ENCODE results near the gene LARP4. TPM values are rescaled to one million over a fixed set of nuclear protein-coding genes. Genes with fewer than 3 reads are reported as not detected.

The LARP4 gene
- total RNA-seq, 3 donors from 2014 or later = 42.1 to 71.7 (median 53.1) TPM

- no peak overlapping the region for H3K4me3 ChIP-seq
- DNase-seq = no peak
- H3K9me3 ChIP-seq = no peaks in the 10 kb centered on the region
- H3K36me3 ChIP-seq (ENCODE audit: low read depth) = no peaks in the 10 kb centered on the region
- no peak for ATAC-seq
- peaks cover 35% of the 10 kb centered on the region for H3K4me1 ChIP-seq (ENCODE audit: low read depth)
- intact Hi-C loops (cut with DNase I, micrococcal nuclease) = no loop called here
- no peak for TF ChIP-seq CTCF (IDR thresholded peaks at IDR 0.05)
Observed at GRCh38 chr12:50506753-50507473, 106.2 kb downstream of the LARP4 start.

DNA sequence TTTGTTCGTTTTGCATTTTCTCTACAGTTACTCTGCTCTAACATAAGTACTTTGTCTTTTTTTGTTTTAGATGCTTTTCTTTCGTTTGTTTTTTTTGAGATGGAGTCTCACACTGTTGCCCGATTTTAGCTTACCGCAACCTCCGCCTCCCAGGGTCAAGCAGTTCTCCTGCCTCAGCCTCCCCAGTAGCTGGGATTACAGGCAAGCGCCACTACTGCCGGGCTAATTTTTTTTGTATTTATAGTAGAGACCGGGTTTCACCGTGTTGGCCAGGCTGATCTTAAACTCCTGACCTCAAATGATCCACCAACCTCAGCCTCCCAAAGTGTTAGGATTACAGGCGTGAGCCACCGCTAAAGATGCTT is 106.8 kb downstream of the LARP4 start:
- H3K4me1 ChIP-seq (ENCODE audit: low read depth) = peaks cover 35% of the 10 kb centered on the region
- no peaks in the 10 kb centered on the region for H3K36me3 ChIP-seq (ENCODE audit: low read depth)
- intact Hi-C loops (cut with DNase I, micrococcal nuclease) = no loop called here
- no peak for ATAC-seq
- H3K9me3 ChIP-seq = no peaks in the 10 kb centered on the region
- no peak for TF ChIP-seq CTCF (IDR thresholded peaks at IDR 0.05)
- no peak overlapping the region for H3K4me3 ChIP-seq
- DNase-seq = no peak

DNA sequence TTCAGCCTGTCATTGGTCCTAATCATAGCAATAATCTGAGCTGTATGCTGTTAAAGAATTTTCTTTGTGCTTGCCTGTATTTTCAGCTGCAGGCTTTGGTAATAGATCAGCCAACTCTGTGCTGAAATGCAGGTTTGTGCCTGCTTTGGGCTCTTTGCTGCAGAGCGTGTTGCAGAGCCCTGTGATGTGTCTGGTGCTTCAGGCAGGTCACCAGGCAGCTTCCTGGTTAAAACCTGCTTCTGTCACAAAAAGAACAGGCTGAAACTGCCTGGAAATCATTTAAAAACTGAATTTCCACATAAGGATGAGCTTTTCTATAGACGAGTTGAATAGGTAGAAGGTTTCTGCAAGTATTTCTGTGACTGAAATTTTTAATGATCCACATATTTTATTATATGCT is 107.2 kb downstream of the LARP4 start:
- DNase-seq (no peak), ATAC-seq (no peak)
- Histone ChIP-seq H3K4me3 (no peak overlapping the region), H3K9me3 (no peaks in the 10 kb centered on the region), H3K4me1 (ENCODE audit: low read depth) (peaks cover 35% of the 10 kb centered on the region), H3K36me3 (ENCODE audit: low read depth) (no peaks in the 10 kb centered on the region)
- intact Hi-C loops (cut with DNase I, micrococcal nuclease) = no loop called here
- no peak for TF ChIP-seq CTCF (IDR thresholded peaks at IDR 0.05)

DNA sequence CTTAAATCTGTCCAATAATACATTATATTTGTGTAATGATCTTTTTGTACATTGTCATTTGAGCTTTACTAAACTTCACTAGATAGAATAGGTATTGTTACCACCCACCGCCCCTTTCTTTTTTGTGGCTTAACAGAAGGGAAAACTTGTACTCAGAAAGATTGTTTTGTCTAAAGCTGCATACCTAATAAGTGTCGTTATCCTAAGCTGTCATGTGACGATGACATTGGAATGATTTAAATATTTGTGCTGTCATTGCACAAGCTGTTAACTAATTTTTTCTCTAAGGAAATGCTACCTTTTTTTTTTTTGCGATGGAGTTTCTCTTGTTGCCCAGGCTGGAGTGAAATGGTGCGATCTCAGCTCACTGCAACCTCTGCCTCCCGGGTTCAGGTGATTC is 107.7 kb downstream of the LARP4 start:
- DNase-seq (no peak), ATAC-seq (no peak)
- no peak overlapping the region for H3K4me3 ChIP-seq
- peaks cover 35% of the 10 kb centered on the region for H3K4me1 ChIP-seq (ENCODE audit: low read depth)
- intact Hi-C loops (cut with DNase I, micrococcal nuclease) = no loop called here
- no peaks in the 10 kb centered on the region for H3K9me3 ChIP-seq
- no peak for TF ChIP-seq CTCF (IDR thresholded peaks at IDR 0.05)
- no peaks in the 10 kb centered on the region for H3K36me3 ChIP-seq (ENCODE audit: low read depth)

- peaks cover 36% of the 10 kb centered on the region for H3K4me1 ChIP-seq (ENCODE audit: low read depth)
- no peaks in the 10 kb centered on the region for H3K36me3 ChIP-seq (ENCODE audit: low read depth)
- no peak overlapping the region for H3K4me3 ChIP-seq
- peak; percentile 8 for ATAC-seq
- TF ChIP-seq CTCF (IDR thresholded peaks at IDR 0.05) = no peak
- no peak for DNase-seq
- intact Hi-C loops (cut with DNase I, micrococcal nuclease) = no loop called here
- H3K9me3 ChIP-seq = no peaks in the 10 kb centered on the region
Observed at GRCh38 chr12:50508970-50509663, 108.4 kb downstream of the LARP4 start.
